ENCODE data around the gene NCEH1.
"Not testable (repeated sequence)": the region's sequence is repeated elsewhere in the genome, so short reads cannot be mapped to it uniquely, and the experiment has no call there.

The NCEH1 gene

DNA sequence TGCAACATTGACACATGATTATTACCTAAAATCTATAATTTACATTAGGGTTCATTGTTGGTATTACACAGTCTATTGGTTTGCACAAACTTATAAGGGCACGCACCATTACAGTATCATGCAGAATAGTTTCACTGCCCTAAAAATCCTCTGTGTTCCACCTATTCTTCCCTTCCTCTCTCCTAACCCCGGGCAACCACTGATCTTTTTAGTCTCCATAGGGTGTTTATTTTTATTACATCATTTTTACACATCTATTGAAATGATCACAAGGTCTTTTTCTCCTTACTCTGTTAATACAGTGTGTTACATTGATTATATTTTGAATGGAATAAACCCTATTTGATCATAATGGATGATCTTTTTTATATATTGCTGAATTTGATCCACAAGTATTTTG lies 24.1 kb upstream of the NCEH1 start:
- DNase-seq (ENCODE audit: low read depth) = no peak

GRCh38 chr3:172726380-172726779 lies 15.5 kb upstream of the NCEH1 start:
- Histone ChIP-seq H3K4me1 (ENCODE audit: control insufficient read depth, insufficient read depth, low read length) (peaks cover 11% of the 10 kb centered on the region), H3K9me3 (ENCODE audit: control insufficient read depth, low read length) (peaks cover 8% of the 10 kb centered on the region), H3K36me3 (ENCODE audit: control insufficient read depth, insufficient read depth, low read length, severe bottlenecking) (no peaks in the 10 kb centered on the region), H3K9ac (ENCODE audit: low read length) (no peak overlapping the region), H3K27me3 (replicated peaks; ENCODE audit: control insufficient read depth, insufficient read depth, low read length) (no peaks in the 10 kb centered on the region), H3K4me3 (ENCODE audit: low read length) (no peak overlapping the region)
- peak; percentile 74 for DNase-seq (ENCODE audit: low read depth)

More for the DNA sequence above, 24.1 kb upstream of the NCEH1 start:
- no peaks in the 10 kb centered on the region for H3K9me3 ChIP-seq (ENCODE audit: control insufficient read depth, low read length)
- no peaks in the 10 kb centered on the region for H3K4me1 ChIP-seq (ENCODE audit: control insufficient read depth, insufficient read depth, low read length)
- no peak overlapping the region for H3K9ac ChIP-seq (ENCODE audit: low read length)
- no peaks in the 10 kb centered on the region for H3K36me3 ChIP-seq (ENCODE audit: control insufficient read depth, insufficient read depth, low read length, severe bottlenecking)
- no peak overlapping the region for H3K4me3 ChIP-seq (ENCODE audit: low read length)
- no peaks in the 10 kb centered on the region for H3K27me3 ChIP-seq (replicated peaks; ENCODE audit: control insufficient read depth, insufficient read depth, low read length)

GRCh38 chr3:172722536-172723040 lies 11.7 kb upstream of the NCEH1 start:
- peaks cover 11% of the 10 kb centered on the region for H3K4me1 ChIP-seq (ENCODE audit: control insufficient read depth, insufficient read depth, low read length)
- H3K36me3 ChIP-seq (ENCODE audit: control insufficient read depth, insufficient read depth, low read length, severe bottlenecking); H3K4me3 ChIP-seq (ENCODE audit: low read length); H3K27me3 ChIP-seq (replicated peaks; ENCODE audit: control insufficient read depth, insufficient read depth, low read length); DNase-seq (ENCODE audit: low read depth); H3K9ac ChIP-seq (ENCODE audit: low read length): not testable (repeated sequence)
- peaks cover 26% of the 10 kb centered on the region for H3K9me3 ChIP-seq (ENCODE audit: control insufficient read depth, low read length)

DNA sequence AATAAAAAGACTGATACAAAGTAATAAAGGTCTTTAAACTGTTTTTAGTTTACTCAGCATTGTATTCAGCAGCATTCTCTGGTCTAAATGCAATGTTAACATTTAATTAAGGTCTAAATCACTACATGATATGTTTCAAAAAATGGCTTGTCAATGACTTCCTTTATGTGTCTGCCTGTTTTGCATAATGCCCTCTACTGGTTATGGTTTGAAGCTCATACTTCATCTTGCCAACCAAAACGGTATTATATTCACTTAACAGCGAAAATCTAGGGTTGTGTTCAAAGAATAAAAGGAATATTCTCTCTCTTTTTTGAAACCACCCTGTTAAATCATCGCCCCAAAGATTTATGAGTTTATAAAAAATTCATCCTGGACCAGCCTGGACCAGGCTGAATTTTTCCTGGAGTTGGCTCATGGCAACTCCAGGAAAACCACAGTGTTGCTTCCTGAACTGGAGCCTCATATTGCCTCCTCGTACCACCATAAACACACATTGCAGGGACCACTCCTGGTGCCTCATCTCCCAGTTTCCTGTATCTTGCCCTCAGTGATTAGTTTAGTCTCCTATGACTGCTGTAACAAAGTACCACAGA lies 6.7 kb upstream of the NCEH1 start:
- Histone ChIP-seq H3K9me3 (ENCODE audit: control insufficient read depth, low read length) (peaks cover 18% of the 10 kb centered on the region), H3K4me3 (ENCODE audit: low read length) (no peak overlapping the region), H3K9ac (ENCODE audit: low read length) (no peak overlapping the region), H3K4me1 (ENCODE audit: control insufficient read depth, insufficient read depth, low read length) (peaks cover 8% of the 10 kb centered on the region), H3K27me3 (replicated peaks; ENCODE audit: control insufficient read depth, insufficient read depth, low read length) (peaks cover 7% of the 10 kb centered on the region), H3K36me3 (ENCODE audit: control insufficient read depth, insufficient read depth, low read length, severe bottlenecking) (no peaks in the 10 kb centered on the region)
- no peak for DNase-seq (ENCODE audit: low read depth)

DNA sequence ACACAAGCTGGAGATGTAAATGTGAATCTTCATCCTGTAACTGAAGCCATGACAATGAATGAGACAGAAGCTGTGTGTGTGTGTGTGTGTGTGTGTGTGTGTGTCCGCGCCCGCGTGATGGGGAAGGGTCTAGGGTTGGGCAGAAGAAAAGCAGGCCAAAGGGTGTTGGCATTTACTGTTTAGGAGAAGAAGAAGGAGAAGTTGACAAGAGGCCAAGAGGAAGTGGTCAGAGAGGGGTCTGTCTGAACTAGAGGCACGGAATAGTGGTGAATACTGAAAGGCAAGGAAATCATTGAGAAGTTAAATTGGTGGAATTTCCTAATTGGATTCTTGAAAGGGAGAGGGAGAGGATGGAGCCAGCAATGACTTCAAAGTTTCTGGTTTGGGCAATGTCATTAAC lies 5.6 kb upstream of the NCEH1 start:
- H3K9ac ChIP-seq (ENCODE audit: low read length) = no peak overlapping the region
- peaks cover 12% of the 10 kb centered on the region for H3K4me1 ChIP-seq (ENCODE audit: control insufficient read depth, insufficient read depth, low read length)
- H3K4me3 ChIP-seq (ENCODE audit: low read length) = no peak overlapping the region
- DNase-seq (ENCODE audit: low read depth) = no peak
- peaks cover 18% of the 10 kb centered on the region for H3K9me3 ChIP-seq (ENCODE audit: control insufficient read depth, low read length)
- H3K36me3 ChIP-seq (ENCODE audit: control insufficient read depth, insufficient read depth, low read length, severe bottlenecking) = no peaks in the 10 kb centered on the region
- H3K27me3 ChIP-seq (replicated peaks; ENCODE audit: control insufficient read depth, insufficient read depth, low read length) = peaks cover 7% of the 10 kb centered on the region

GRCh38 chr3:172713316-172713715 lies 2.4 kb upstream of the NCEH1 start:
- peaks cover 4% of the 10 kb centered on the region for H3K9me3 ChIP-seq (ENCODE audit: control insufficient read depth, low read length)
- H3K4me1 ChIP-seq (ENCODE audit: control insufficient read depth, insufficient read depth, low read length) = peaks cover 29% of the 10 kb centered on the region
- H3K4me3 ChIP-seq (ENCODE audit: low read length) = peak overlapping the region; percentile 3
- no peak for DNase-seq (ENCODE audit: low read depth)
- peaks cover 7% of the 10 kb centered on the region for H3K27me3 ChIP-seq (replicated peaks; ENCODE audit: control insufficient read depth, insufficient read depth, low read length)
- H3K36me3 ChIP-seq (ENCODE audit: control insufficient read depth, insufficient read depth, low read length, severe bottlenecking) = no peaks in the 10 kb centered on the region
- no peak overlapping the region for H3K9ac ChIP-seq (ENCODE audit: low read length)

GRCh38 chr3:172711454-172711795 lies 558 bp upstream of the NCEH1 start:
- DNase-seq (ENCODE audit: low read depth) = no peak
- peak overlapping the region; percentile 99 for H3K4me3 ChIP-seq (ENCODE audit: low read length)
- no peaks in the 10 kb centered on the region for H3K9me3 ChIP-seq (ENCODE audit: control insufficient read depth, low read length)
- H3K4me1 ChIP-seq (ENCODE audit: control insufficient read depth, insufficient read depth, low read length) = peaks cover 29% of the 10 kb centered on the region
- peak overlapping the region; percentile 47 for H3K9ac ChIP-seq (ENCODE audit: low read length)
- H3K36me3 ChIP-seq (ENCODE audit: control insufficient read depth, insufficient read depth, low read length, severe bottlenecking) = no peaks in the 10 kb centered on the region
- peaks cover 5% of the 10 kb centered on the region for H3K27me3 ChIP-seq (replicated peaks; ENCODE audit: control insufficient read depth, insufficient read depth, low read length)

DNA sequence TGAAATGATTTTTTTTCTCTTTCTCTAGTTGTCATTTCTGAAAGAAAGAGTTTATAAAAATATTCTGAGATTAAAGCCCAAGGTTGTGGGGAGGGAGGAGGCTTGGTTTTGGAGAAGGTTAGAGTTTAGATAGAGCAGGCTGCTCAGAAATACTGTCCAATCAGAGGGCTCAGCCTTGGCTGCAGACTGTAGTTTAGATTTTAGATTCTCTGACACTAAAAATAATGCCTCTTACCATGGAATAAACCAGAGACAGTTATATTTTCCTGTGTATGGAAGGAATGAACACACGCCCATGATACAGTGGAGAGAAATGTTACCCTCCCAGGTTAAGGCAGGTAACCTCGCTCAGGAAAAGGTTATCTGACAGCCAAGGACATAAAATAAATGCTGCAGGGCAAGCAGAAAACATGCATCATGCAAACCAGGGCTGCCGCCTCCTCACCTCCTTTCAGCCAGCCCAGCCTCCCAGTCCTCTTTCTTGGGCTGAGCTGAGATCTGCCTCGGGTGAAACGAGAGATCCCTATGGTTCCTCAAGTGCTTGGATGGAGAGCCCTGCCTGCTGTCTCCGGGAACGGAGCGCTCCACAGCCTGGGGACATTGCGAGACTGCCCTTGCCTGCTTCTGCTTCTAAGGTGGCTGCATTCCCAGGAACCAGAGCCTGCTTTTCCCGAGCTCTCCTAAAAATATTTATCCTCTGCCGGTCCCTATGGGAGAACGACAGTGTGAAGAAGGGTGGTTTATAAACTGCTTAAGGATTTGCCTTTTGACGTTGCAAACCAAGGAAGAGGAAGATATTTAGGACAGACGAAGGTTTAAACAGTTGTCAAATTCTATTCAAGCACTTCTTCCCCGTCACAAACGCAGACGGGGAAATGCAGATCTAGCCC lies 848 bp downstream of the NCEH1 start:
- Histone ChIP-seq H3K36me3 (ENCODE audit: control insufficient read depth, insufficient read depth, low read length, severe bottlenecking) (no peaks in the 10 kb centered on the region), H3K9ac (ENCODE audit: low read length) (peak overlapping the region; percentile 91), H3K4me3 (ENCODE audit: low read length) (peak overlapping the region; percentile 99), H3K9me3 (ENCODE audit: control insufficient read depth, low read length) (no peaks in the 10 kb centered on the region), H3K27me3 (replicated peaks; ENCODE audit: control insufficient read depth, insufficient read depth, low read length) (no peaks in the 10 kb centered on the region), H3K4me1 (ENCODE audit: control insufficient read depth, insufficient read depth, low read length) (peaks cover 29% of the 10 kb centered on the region)
- peak; percentile 77 for DNase-seq (ENCODE audit: low read depth)

- H3K9me3 ChIP-seq (ENCODE audit: control insufficient read depth, low read length) = no peaks in the 10 kb centered on the region
- DNase-seq (ENCODE audit: low read depth) = peak; percentile 25
- no peaks in the 10 kb centered on the region for H3K27me3 ChIP-seq (replicated peaks; ENCODE audit: control insufficient read depth, insufficient read depth, low read length)
- H3K9ac ChIP-seq (ENCODE audit: low read length) = peak overlapping the region; percentile 91
- H3K4me1 ChIP-seq (ENCODE audit: control insufficient read depth, insufficient read depth, low read length) = peaks cover 29% of the 10 kb centered on the region
- peak overlapping the region; percentile 99 for H3K4me3 ChIP-seq (ENCODE audit: low read length)
- no peaks in the 10 kb centered on the region for H3K36me3 ChIP-seq (ENCODE audit: control insufficient read depth, insufficient read depth, low read length, severe bottlenecking)
These were observed 1.7 kb downstream of the NCEH1 start for GRCh38 chr3:172708921-172709773.

GRCh38 chr3:172707967-172708366 lies 2.9 kb downstream of the NCEH1 start:
- peak; percentile 67 for DNase-seq (ENCODE audit: low read depth)
- Histone ChIP-seq H3K36me3 (ENCODE audit: control insufficient read depth, insufficient read depth, low read length, severe bottlenecking) (no peaks in the 10 kb centered on the region), H3K4me3 (ENCODE audit: low read length) (no peak overlapping the region), H3K9ac (ENCODE audit: low read length) (no peak overlapping the region), H3K4me1 (ENCODE audit: control insufficient read depth, insufficient read depth, low read length) (peaks cover 22% of the 10 kb centered on the region), H3K27me3 (replicated peaks; ENCODE audit: control insufficient read depth, insufficient read depth, low read length) (no peaks in the 10 kb centered on the region), H3K9me3 (ENCODE audit: control insufficient read depth, low read length) (no peaks in the 10 kb centered on the region)

- H3K4me1 ChIP-seq (ENCODE audit: control insufficient read depth, insufficient read depth, low read length) = peaks cover 21% of the 10 kb centered on the region
- no peaks in the 10 kb centered on the region for H3K9me3 ChIP-seq (ENCODE audit: control insufficient read depth, low read length)
- H3K27me3 ChIP-seq (replicated peaks; ENCODE audit: control insufficient read depth, insufficient read depth, low read length) = no peaks in the 10 kb centered on the region
- H3K9ac ChIP-seq (ENCODE audit: low read length) = no peak overlapping the region
- DNase-seq (ENCODE audit: low read depth) = no peak
- no peak overlapping the region for H3K4me3 ChIP-seq (ENCODE audit: low read length)
- H3K36me3 ChIP-seq (ENCODE audit: control insufficient read depth, insufficient read depth, low read length, severe bottlenecking) = no peaks in the 10 kb centered on the region
These were observed 3.8 kb downstream of the NCEH1 start for GRCh38 chr3:172707030-172707429.
